ENCODE measurements around the gene CTBP2.

CTBP2 gene

DNA sequence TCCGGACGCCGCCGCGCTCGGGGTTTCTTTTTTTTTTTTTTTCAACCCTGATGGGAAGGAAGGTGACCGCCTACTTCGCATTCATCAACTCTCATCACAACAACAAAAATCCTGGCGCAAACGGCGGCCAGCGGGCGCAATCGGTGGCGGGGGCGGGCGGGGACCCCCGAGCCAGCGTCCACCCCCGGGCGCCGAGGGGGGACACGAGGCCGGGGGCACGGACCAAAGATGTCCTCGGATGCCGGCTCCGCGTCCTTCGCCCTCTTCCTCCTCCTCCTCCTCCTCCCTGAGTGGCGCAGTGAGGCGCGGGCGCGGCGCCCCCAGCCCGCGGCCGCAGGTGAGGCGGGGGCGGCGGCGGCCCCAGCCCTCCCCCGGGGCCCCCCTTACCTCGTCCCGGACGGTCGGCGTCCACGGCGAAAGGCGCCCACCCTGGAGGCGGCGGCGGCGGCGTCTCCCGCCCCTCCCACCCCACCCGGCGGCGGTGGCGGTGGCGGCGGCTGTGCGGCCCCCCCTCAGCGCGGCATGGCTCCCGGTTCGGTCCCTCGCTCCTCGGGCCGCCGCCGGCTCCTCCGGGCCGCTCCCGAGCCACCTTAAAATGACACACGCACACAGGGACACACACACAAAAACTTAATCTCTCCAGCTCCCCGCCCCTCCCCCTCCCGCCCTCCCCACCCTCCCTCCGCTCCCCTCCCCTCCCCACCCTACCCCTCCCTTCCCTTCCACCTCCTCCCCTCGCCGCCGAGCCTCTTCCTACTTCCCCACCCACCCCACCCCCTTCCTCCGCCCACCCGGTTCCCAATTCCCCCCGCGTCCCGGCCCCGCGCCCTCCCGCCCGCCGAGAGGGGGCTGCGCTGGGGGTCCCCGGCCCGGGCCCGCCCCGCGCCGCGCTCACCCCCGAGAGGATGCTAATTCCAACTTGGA, at the start of gene CTBP2:
Gene CTBP2 (minus strand): TSS at position 632 of the 924 bp plus-strand sequence.
- no peak for DNase-seq

- DNase-seq: no peak
These were observed 49.4 kb upstream of the CTBP2 start for GRCh38 chr10:125209591-125210355.

- DNase-seq: no peak
These were observed 48.6 kb upstream of the CTBP2 start for GRCh38 chr10:125208854-125209565.

DNA sequence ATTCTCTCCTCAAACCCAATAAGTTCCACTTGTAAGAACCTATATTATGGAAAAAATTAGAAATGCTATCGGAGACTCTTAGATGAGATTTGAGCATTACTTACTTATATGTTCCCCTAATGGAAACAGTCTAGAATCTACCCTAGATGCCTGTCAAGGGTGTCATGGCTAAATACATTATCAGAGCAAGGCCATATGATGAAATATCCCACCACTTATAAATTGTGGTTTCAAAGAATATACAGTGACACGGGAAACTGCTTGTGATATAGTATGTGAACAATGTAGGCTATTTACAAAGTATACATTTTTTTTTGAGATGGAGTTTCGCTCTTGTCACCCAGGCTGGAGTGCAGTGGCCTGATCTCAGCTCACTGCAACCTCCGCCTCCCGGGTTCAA, 46.3 kb upstream of the CTBP2 start:
- DNase-seq: no peak

- no peak for DNase-seq
These were observed 45.1 kb upstream of the CTBP2 start for GRCh38 chr10:125205431-125205830.

- DNase-seq: no peak
These were observed 44.0 kb upstream of the CTBP2 start for GRCh38 chr10:125204400-125204799.

- no peak for DNase-seq
These were observed 42.9 kb upstream of the CTBP2 start for GRCh38 chr10:125203186-125203800.

- no peak for DNase-seq
These were observed 41.6 kb upstream of the CTBP2 start for GRCh38 chr10:125201791-125202622.

GRCh38 chr10:125201108-125201524, 40.8 kb upstream of the CTBP2 start:
- DNase-seq: no peak

DNA sequence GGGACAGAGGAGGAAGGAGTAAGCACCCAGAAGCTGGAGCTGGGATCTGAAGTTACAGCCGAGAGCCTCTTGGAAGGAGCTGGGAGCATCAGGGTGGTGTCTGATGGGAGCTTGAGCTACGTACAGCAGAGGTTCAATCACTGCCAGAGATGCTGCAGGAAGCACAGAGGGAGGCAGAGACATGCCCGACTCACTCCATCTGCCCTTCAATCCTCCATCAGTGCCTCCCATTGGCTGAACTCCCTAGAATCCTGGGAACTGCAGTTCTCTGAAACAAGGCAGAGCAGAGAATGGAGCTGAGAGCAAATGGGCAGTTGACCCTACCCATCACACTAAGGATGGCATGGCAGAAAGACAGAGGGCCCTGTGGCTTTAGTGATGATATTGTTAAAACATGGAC, 40.0 kb upstream of the CTBP2 start:
- no peak for DNase-seq

DNA sequence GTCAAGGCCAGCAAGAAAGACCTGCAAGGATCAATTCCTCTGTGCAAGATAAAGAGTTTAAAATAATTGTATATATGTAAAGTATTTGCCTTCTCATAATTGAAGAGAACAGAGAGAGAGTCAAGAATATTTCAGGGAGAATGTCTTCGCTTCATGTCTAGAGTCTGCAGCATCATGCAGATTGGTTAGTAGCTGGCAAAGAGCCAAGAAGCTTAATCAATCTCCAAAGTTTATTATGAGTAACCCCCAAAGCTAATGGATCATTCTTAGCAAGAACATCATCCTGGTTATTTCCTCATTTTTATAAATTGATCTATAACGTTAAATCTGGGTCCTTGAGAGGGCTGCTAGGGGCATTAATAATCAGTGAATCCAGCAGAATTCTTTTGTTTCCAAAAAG, 38.9 kb upstream of the CTBP2 start:
- no peak for DNase-seq

- DNase-seq: no peak
These were observed 34.5 kb upstream of the CTBP2 start for GRCh38 chr10:125194814-125195213.

GRCh38 chr10:125193306-125193877, 33.0 kb upstream of the CTBP2 start:
- no peak for DNase-seq

DNA sequence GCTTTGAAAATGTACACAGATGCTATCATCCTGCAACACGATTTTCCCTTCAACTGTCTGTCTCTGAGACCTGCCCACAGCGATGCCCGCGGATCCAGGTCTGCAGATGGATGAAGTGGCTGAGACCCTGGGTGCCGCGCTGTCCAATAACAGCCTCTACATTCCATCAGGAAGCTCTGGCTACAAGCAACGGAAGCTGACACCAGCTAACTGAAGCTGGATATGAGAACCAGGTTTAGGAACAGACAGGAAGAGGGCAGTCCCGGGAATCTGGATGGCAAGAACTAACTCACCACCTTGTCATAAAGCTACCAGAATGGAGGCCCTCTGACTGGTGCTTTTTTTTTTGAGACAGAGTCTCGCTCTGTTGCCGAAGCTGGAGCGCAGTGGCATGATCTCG, 32.3 kb upstream of the CTBP2 start:
- DNase-seq: no peak

GRCh38 chr10:125192005-125192404, 31.6 kb upstream of the CTBP2 start:
- DNase-seq: no peak

DNA sequence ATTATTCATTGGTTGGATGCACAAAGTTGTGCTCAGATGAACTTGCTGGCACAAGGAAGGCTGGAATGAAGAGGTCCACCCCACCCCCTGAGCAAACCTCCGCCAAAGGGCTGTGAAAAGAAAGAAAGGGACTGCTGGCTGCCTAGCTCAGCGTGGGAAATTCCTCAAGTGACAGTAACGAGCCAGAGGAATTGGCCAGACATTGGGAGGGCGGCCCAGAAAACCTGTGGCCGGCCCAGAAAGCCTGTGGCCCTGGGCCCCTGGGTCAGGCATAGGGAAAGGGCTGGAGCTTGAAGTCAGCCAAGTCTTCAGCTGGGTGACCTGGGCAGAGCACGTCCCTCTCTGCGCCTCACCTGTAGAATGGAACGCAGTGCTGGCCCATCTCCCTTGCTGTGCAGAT, 30.6 kb upstream of the CTBP2 start:
- DNase-seq: no peak

DNA sequence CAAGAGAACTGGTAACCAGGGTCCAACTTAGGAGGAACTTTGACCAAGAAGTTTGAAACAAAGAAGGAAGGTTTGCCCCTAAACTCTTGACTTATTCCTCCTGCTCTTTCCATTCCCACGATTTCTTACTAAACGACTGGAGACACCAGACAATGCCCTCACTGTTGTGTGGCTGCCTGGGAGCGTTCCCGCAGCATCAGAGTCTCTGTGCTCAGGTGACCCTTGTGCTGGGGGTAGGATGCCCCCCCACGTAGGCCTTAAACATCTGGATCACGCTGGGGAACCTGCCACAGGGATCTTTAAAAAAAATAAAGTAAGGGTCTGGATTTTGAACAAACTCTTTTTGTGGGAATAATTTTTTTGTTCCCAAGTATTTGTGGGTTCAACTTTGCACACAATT, 30.1 kb upstream of the CTBP2 start:
- DNase-seq: no peak

GRCh38 chr10:125189162-125189561, 28.8 kb upstream of the CTBP2 start:
- DNase-seq: no peak

DNA sequence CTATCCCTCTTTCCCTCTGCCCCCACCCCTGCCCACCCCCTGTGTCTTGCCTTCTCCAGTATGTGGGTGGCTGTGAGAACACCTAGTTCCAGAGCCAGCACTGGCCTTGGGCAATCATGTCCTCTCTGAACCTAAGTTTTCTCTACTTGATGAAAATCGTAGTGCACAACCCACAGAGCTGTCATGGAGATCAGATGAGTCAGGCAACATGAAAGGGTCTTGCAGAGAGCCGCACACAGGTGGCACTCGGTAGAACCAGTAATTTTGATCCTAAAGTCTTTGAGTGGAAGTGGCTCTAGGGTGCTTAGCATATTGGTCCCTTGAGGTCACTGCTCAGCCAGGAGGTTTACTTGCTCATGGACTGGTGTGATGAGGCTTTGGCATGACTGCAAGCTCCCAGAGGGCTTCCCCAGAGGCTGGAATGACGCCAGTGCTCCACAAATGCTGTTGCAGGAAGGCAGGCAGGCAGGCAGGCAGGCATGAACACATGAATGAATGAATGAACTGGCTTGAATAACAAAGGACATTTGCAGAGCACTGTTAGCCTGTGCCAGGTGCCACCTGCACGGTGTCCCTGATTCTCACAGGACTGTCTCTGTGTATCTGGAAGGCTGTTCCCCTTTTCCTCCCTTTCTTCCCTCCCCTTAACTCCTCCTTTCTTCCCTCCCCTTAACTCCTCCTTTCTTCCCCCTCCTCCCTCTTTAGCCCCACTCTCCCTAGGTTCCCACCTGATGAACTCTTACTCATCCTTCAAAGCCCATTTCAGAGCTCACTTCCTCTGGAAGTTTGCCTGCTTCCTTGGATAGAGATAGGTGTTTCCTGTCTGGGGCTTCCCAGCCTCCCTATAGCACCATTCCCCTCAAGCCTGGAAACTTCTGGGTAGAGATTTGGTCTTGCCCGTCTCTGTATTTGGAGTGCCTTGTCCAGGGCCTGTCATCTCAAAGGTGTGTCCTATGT, 27.2 kb upstream of the CTBP2 start:
- DNase-seq: no peak

DNA sequence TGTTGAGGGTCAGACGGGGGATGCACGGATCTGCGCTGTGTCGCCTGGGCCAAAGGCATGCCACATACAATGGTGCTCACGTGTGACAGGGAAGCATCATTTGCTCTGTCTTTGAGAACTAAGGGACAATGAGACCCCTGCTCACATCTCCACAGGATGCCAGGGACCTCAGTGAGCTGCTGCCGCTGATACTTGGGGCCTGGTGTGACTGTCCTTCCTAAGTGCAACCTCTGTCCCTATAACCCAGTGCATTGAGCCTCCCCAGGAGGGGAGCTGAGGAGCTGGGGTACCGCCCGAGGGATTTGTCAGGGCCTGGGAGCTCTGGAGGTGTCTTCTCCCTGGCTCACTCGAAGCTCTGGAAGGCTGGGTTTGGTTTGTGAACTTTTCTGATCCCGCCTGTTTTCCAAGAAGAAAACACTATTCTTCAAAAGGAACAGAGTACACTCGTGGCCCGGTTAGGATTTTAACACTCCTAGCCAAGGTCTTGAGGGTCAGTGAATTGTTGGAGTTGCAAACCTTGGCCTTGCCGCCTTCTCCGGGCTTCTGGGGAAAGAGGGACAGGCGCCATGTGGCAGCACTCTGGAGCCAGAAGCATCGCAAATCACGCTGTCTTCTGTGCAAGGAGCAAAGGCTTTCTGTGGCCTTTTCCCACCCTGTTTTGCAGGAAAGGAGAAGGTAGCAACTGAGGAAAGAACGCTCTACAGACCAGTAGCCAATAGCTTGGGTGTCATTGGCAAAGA, 26.2 kb upstream of the CTBP2 start:
- DNase-seq: no peak
